ENCODE data around the gene GNB1.

DNA sequence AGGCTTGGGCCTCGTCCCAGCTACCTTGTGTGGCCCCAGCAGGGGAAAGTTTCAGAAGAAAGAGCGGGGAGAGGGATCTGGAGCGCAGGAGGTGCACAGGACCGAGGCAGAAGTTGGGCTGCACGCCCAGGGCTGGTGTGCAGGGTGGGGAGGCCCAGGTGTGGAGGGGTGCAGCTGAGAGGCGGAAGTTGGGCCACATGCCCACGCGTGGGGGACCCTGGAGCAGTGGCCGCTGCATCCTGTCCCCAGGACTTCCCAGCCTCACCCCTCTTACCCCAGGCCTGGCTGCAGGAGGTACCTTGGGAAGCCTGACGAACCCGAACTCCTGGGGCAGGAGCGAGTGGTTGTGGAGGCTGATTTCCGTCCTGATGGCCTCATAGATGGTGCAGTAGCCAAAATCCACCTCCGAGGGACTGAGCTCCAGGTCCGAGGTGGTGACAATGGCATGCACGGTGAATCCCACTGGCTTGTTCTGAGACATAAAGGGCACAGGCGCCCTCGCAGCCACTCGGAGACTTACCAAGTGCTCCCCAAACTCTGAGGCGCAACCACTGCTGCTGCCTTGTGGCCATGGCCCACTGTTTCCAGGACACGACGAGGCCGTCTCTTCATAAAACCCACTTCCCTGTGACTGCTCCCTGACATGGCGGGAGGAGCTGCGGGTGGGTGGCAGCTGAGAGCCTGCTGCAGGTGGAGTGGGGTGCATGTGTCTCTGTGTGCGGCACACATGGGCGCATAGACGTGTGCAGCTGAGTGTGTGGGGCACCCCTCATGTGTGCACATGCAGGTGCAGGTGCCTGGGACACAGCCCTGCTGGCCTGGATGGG lies 48.6 kb upstream of the GNB1 start:
- TF ChIP-seq EZH2 (IDR thresholded peaks at IDR 0.05; ENCODE audit: borderline replicate concordance, control insufficient read depth, low read depth, low read length) (no peak), YY1 (IDR thresholded peaks at IDR 0.05; ENCODE audit: low read depth, low read length) (no peak), RAD21 (IDR thresholded peaks at IDR 0.05; ENCODE audit: insufficient read depth, low read depth, low read length) (no peak), TCF7 (IDR thresholded peaks at IDR 0.05; ENCODE audit: borderline replicate concordance) (no peak), EP300 (IDR thresholded peaks at IDR 0.05; ENCODE audit: borderline replicate concordance in 1 of 2, control insufficient read depth in 1 of 2, low read depth in 2 of 2, low read length in 2 of 2) (no peak), CEBPB (IDR thresholded peaks at IDR 0.05; ENCODE audit: borderline replicate concordance in 1 of 2, low read depth in 2 of 2, low read length in 2 of 2) (no peak), FOXM1 (IDR thresholded peaks at IDR 0.05; ENCODE audit: low read depth, low read length) (no peak), HDAC6 (IDR thresholded peaks at IDR 0.05; ENCODE audit: unreplicated experiment) (no peak), PAX8 (IDR thresholded peaks at IDR 0.05) (no peak)
- TF ChIP-seq, protein P1, sequence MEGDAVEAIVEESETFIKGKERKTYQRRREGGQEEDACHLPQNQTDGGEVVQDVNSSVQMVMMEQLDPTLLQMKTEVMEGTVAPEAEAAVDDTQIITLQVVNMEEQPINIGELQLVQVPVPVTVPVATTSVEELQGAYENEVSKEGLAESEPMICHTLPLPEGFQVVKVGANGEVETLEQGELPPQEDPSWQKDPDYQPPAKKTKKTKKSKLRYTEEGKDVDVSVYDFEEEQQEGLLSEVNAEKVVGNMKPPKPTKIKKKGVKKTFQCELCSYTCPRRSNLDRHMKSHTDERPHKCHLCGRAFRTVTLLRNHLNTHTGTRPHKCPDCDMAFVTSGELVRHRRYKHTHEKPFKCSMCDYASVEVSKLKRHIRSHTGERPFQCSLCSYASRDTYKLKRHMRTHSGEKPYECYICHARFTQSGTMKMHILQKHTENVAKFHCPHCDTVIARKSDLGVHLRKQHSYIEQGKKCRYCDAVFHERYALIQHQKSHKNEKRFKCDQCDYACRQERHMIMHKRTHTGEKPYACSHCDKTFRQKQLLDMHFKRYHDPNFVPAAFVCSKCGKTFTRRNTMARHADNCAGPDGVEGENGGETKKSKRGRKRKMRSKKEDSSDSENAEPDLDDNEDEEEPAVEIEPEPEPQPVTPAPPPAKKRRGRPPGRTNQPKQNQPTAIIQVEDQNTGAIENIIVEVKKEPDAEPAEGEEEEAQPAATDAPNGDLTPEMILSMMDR (IDR thresholded peaks at IDR 0.05 in 2 of 3, conservative IDR thresholded peaks at IDR 0.05 in 1 of 3; ENCODE audit: control insufficient read depth in 2 of 3, extremely low read depth in 1 of 3, insufficient read depth in 1 of 3, low read depth in 3 of 3, low read length in 3 of 3), result no peak
- TF ChIP-seq, protein P2, sequence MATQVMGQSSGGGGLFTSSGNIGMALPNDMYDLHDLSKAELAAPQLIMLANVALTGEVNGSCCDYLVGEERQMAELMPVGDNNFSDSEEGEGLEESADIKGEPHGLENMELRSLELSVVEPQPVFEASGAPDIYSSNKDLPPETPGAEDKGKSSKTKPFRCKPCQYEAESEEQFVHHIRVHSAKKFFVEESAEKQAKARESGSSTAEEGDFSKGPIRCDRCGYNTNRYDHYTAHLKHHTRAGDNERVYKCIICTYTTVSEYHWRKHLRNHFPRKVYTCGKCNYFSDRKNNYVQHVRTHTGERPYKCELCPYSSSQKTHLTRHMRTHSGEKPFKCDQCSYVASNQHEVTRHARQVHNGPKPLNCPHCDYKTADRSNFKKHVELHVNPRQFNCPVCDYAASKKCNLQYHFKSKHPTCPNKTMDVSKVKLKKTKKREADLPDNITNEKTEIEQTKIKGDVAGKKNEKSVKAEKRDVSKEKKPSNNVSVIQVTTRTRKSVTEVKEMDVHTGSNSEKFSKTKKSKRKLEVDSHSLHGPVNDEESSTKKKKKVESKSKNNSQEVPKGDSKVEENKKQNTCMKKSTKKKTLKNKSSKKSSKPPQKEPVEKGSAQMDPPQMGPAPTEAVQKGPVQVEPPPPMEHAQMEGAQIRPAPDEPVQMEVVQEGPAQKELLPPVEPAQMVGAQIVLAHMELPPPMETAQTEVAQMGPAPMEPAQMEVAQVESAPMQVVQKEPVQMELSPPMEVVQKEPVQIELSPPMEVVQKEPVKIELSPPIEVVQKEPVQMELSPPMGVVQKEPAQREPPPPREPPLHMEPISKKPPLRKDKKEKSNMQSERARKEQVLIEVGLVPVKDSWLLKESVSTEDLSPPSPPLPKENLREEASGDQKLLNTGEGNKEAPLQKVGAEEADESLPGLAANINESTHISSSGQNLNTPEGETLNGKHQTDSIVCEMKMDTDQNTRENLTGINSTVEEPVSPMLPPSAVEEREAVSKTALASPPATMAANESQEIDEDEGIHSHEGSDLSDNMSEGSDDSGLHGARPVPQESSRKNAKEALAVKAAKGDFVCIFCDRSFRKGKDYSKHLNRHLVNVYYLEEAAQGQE (IDR thresholded peaks at IDR 0.05; ENCODE audit: low read depth, low read length), result no peak
- TF ChIP-seq, protein P3, sequence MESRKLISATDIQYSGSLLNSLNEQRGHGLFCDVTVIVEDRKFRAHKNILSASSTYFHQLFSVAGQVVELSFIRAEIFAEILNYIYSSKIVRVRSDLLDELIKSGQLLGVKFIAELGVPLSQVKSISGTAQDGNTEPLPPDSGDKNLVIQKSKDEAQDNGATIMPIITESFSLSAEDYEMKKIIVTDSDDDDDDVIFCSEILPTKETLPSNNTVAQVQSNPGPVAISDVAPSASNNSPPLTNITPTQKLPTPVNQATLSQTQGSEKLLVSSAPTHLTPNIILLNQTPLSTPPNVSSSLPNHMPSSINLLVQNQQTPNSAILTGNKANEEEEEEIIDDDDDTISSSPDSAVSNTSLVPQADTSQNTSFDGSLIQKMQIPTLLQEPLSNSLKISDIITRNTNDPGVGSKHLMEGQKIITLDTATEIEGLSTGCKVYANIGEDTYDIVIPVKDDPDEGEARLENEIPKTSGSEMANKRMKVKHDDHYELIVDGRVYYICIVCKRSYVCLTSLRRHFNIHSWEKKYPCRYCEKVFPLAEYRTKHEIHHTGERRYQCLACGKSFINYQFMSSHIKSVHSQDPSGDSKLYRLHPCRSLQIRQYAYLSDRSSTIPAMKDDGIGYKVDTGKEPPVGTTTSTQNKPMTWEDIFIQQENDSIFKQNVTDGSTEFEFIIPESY (IDR thresholded peaks at IDR 0.05), result no peak

Measured in GM12878 (cell line).